BE2C (cell line): Measurements from ENCODE around the gene STK32C.

Experiments used
- DNase-seq: peaks from one replicate; pipeline ENCODE4 v3.0.0-alpha.2; 2020
- H3K27me3 ChIP-seq: fragments of 250-450 bp; sonication (Bioruptor Pico); 2 replicates; pipeline ENCODE4 v1.5.1; 2020; ENCODE audit warnings: mild to moderate bottlenecking
- H3K36me3 ChIP-seq: fragments of 250-450 bp; sonication (Bioruptor Pico); 2 replicates; pipeline ENCODE4 v1.5.1; 2020; ENCODE audit warnings: mild to moderate bottlenecking
- H3K4me1 ChIP-seq: fragments of 250-450 bp; sonication (Bioruptor Pico); 2 replicates; pipeline ENCODE4 v1.5.1; 2020
- H3K4me3 ChIP-seq: 2 replicates; pipeline ENCODE4 v1.5.1; 2011; ENCODE audit warnings: low read depth, low read length
- H3K9me3 ChIP-seq: fragments of 250-450 bp; sonication (Bioruptor Pico); 2 replicates; pipeline ENCODE4 v1.5.1; 2020
- CTCF ChIP-seq: IDR thresholded peaks from 2 replicates; pipeline ENCODE4 v1.5.1; 2012; ENCODE audit warnings: mild to moderate bottlenecking, low read depth, low read length

Gene STK32C

DNA sequence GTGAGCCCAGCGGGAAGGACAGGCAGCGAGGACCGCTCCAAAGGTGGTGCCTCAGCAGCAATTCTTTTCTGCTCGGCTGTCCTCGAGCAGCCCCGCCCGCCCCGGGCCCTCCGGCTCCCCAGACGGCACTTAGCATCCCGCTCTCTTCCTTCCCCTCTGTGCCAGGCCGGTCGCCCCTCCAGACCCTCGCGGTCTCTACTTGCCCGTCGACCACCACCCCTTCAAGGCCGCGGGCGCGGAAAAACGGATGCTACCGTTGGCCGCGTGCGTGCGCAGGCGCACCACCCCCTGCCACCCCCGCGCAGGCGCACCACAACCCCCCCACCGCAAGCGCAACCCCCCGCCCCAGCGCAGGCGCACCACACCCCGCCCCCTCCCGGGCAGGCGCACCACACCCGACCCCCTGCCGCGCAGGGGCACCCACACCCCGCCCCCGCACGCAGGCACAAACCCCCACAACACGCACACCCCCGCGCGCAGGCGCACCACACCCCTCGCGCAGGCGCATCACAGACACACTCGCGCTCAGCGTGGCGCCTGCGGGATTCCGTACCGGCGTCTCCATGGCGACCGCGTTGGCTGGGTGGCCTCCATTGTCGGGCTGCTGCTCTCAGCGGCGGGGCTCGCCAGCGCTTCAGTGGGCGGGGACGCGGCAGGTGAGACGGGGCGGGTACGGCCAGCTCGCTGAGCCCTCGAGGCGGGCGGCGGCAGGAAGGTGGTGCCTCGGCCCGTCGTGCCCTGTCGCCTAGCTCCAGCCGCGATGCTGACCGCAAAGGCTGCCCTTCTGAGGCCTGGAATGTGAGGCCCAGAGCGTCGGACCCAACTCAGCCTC, 24.1 kb upstream of the STK32C start, which contains the start of gene LRRC27:
LRRC27 (plus strand) TSS at position 593 of the 832 bp plus-strand sequence. CDS start 1,332 bp downstream, outside the sequence.
- H3K36me3 ChIP-seq, result peaks cover 3% of the 10 kb centered on the region; the same call in 1 of the 2 replicates
- no peaks in the 10 kb centered on the region for H3K27me3 ChIP-seq
- H3K4me1 ChIP-seq, result no peaks in the 10 kb centered on the region
- peak; percentile 97 for DNase-seq
- TF ChIP-seq CTCF, result no peak
- H3K4me3 ChIP-seq, result peak within 1 kb of the TSS; percentile 92
- no peaks in the 10 kb centered on the region for H3K9me3 ChIP-seq

GRCh38 chr10:132330486-132330833, 22.7 kb upstream of the STK32C start:
- H3K27me3 ChIP-seq, result no peaks in the 10 kb centered on the region
- no peak for DNase-seq
- peak overlapping the region; percentile 92 for H3K4me3 ChIP-seq
- H3K9me3 ChIP-seq, result no peaks in the 10 kb centered on the region
- no peak for TF ChIP-seq CTCF
- peaks cover 5% of the 10 kb centered on the region; the same call in 1 of the 2 replicates for H3K36me3 ChIP-seq
- no peaks in the 10 kb centered on the region for H3K4me1 ChIP-seq

DNA sequence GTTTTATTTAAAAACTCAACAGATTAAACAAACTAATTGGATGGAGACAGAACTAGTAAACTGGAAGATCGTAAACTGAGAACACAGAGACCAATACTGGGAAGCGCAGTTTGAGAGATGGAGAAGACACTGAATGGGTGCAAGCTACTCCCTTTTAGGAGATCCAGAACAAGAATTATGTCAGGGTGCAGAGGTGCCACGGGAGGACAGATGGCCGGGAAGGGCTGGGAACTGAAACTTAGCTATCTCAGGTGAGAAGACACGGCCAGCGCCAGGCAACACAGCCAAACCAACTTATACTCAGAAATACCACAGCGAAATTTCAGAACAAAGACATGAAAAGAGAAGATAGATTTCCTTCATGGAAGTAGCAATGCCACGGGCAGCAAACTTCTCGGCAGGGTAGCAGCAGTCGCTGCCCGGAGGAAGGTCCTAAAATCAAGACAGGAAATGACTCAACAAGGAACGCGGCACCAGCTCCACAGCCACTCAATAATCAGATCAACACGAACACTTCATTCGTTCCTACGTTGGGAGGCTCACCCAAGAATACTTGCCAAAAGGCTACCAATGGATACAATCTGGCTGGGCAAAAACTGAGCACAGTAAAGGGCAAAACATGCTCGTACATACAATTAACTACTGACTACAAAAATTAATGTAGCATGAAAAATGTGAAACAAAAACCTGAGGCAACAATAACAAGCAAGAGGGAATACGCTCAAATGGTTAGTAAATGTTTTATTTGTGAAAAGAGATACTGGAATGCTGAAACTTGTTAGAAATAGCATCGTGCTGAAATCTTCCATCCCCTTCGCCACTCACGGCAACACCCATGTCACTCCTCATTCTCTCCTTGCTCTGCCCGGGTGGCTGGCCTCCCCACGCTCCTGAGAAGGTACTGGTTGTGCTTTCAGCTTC, 22.1 kb upstream of the STK32C start:
- Histone ChIP-seq H3K4me3 (peak overlapping the region; percentile 92), H3K36me3 (peaks cover 5% of the 10 kb centered on the region; the same call in 1 of the 2 replicates), H3K4me1 (no peaks in the 10 kb centered on the region), H3K9me3 (no peaks in the 10 kb centered on the region), H3K27me3 (no peaks in the 10 kb centered on the region)
- DNase-seq, result no peak
- no peak for TF ChIP-seq CTCF

DNA sequence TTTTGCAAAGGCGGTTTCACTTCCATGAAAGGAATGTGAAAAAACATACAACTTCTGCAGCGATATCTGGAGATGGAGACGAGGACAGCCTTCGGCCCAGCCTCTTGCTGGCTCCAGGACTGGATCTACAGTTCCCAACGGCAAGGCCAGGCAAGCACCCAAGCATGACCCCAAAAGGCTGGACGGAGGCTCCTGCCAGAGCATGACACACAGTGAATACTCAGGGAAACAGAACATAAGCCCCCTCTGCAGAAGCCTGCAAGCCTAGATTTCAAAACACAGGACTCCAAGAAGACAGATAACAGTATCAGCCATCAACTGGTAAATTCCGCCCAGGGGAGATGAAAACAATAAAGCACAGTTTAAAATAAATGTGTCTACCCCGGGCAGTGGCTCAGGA, 21.0 kb upstream of the STK32C start:
- H3K4me1 ChIP-seq, result no peaks in the 10 kb centered on the region
- H3K9me3 ChIP-seq, result no peaks in the 10 kb centered on the region
- no peak for TF ChIP-seq CTCF
- no peaks in the 10 kb centered on the region for H3K27me3 ChIP-seq
- H3K4me3 ChIP-seq, result peak overlapping the region; percentile 92; the same call in 1 of the 2 replicates
- peaks cover 5% of the 10 kb centered on the region; the same call in 1 of the 2 replicates for H3K36me3 ChIP-seq
- peak; percentile 55 for DNase-seq

DNA sequence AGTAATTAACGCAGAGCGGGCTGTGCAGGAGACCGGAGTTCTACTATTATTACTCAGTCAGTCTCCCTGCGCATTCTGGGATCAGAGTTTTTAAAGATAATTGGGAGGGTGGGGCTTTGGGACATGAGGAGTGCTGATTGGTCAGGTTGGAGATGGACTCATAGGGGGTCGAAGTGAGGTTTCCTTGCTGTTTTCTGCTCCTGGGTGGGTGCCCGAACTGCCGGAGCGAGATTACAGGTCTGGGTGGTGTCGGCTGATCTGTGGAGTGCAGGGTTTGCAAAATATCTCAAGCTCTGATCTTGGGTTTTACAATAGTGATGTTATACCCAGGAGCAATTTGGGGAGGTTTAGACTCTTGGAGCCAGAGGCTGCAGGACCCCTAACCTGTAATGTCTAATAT, 20.4 kb upstream of the STK32C start:
- no peak for DNase-seq
- no peaks in the 10 kb centered on the region for H3K4me1 ChIP-seq
- H3K27me3 ChIP-seq, result no peaks in the 10 kb centered on the region
- TF ChIP-seq CTCF, result no peak
- no peaks in the 10 kb centered on the region for H3K9me3 ChIP-seq
- no peak overlapping the region for H3K4me3 ChIP-seq
- peaks cover 5% of the 10 kb centered on the region; the same call in 1 of the 2 replicates for H3K36me3 ChIP-seq
